ENCODE measurements around the gene ISOC2. TPM values are rescaled to one million over a fixed set of nuclear protein-coding genes. Genes with fewer than 3 reads are reported as not detected.

The ISOC2 gene
- total and polyA plus RNA-seq, 9 donors, result 1.4 to 39.4 (median 31.7) TPM

DNA sequence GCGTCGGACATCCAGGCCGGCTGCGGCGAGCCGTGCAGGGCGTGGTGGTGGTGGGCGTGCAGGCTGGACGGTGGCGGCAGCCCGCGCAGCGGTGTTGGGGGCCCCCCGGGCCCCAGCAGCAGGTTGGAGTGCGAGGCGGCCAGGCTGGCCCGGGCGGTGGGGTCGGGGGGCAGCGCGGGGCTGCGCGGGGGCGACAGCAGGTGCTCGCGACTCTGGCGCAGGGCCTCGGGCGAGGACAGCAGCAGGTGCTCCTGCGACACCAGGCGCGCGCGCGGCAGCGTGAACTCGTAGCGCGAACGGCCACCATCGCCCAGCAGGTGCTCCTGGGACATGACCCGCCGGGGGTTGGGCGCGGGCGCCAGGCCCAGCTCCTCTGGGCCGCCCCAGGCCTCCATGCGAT is 28.1 kb downstream of the ISOC2 start:
- Histone ChIP-seq H3K27me3 (no peaks in the 10 kb centered on the region), H3K9me3 (no peaks in the 10 kb centered on the region), H3K27ac (no peak overlapping the region), H3K4me3 (no peak overlapping the region), H3K4me1 (ENCODE audit: insufficient read depth) (no peaks in the 10 kb centered on the region), H3K36me3 (no peaks in the 10 kb centered on the region)
- no peak for TF ChIP-seq POLR2A (IDR thresholded peaks at IDR 0.05)
- intact Hi-C loops (cut with DNase I), result no loop called here
- DNase-seq, result no peak
- 4 to 6% (median 6%) methylated on average over 34 to 48 of the region's 48 CpGs for WGBS, 3 donors

DNA sequence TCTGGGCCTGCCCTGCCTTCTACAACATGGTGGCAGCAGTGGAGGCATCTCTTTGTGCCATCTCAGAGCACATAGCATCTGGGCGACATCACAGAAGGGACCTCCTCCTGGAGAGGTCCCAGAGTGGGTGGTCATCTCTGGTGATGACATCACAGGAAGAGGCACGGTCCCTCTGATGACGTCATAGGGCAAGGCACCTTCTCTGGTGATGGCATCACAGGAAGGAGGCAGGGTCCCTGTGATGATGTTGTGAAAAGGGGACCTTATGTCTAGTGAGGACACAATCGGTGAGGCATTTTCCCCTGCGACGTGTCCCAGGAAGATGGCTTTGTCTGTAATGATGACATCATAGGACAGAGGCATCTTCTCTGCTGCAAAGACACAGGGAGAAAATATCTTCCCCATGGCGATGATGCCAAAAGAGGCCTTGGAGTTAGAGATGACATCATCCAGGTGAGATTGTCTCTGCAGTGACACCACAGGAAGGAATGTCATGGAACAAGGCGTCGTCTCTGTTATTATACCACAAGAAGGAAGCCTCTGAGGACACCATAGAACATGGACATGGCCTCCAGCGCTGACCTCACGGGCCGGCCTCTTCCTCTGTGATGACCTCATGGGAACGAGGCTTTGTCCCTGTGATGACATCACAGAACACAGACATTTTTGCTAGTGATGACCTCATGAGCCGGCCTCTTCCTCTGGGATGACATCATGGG is 29.0 kb downstream of the ISOC2 start:
- Histone ChIP-seq H3K4me1 (ENCODE audit: insufficient read depth) (no peaks in the 10 kb centered on the region), H3K36me3 (no peaks in the 10 kb centered on the region), H3K27ac (no peak overlapping the region), H3K4me3 (no peak overlapping the region), H3K9me3 (no peaks in the 10 kb centered on the region), H3K27me3 (no peaks in the 10 kb centered on the region)
- WGBS, 3 donors, result 84 to 88% (median 88%) methylated on average over 11 to 14 of the region's 14 CpGs
- DNase-seq, result no peak
- intact Hi-C loops (cut with DNase I), result no loop called here
- TF ChIP-seq, protein P1, sequence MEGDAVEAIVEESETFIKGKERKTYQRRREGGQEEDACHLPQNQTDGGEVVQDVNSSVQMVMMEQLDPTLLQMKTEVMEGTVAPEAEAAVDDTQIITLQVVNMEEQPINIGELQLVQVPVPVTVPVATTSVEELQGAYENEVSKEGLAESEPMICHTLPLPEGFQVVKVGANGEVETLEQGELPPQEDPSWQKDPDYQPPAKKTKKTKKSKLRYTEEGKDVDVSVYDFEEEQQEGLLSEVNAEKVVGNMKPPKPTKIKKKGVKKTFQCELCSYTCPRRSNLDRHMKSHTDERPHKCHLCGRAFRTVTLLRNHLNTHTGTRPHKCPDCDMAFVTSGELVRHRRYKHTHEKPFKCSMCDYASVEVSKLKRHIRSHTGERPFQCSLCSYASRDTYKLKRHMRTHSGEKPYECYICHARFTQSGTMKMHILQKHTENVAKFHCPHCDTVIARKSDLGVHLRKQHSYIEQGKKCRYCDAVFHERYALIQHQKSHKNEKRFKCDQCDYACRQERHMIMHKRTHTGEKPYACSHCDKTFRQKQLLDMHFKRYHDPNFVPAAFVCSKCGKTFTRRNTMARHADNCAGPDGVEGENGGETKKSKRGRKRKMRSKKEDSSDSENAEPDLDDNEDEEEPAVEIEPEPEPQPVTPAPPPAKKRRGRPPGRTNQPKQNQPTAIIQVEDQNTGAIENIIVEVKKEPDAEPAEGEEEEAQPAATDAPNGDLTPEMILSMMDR (IDR thresholded peaks at IDR 0.05), result no peak
- TF ChIP-seq EP300 (IDR thresholded peaks at IDR 0.05) (no peak), POLR2A (IDR thresholded peaks at IDR 0.05) (no peak)

DNA sequence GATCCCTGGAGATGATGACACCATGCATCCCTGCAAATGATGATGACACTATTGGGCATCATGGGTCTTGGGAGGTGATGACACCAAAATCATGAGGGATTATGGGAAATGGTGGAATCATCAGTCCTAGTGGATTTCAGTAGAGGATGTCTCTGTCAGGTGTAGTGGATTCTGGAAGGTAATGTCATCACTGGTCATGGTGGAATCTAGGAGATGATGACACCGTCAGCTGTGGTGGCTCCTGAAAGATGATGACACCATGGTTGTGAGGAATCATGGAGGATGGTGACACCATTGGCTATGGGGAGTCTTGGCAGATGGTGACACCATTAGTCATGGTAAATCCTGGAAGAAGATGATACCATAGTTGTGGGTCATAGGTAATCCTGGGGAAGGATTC is 30.3 kb downstream of the ISOC2 start:
- TF ChIP-seq EP300 (IDR thresholded peaks at IDR 0.05) (no peak), POLR2A (IDR thresholded peaks at IDR 0.05) (no peak)
- TF ChIP-seq, protein P1 (IDR thresholded peaks at IDR 0.05), result no peak
- Histone ChIP-seq H3K9me3 (no peaks in the 10 kb centered on the region), H3K4me1 (ENCODE audit: insufficient read depth) (no peaks in the 10 kb centered on the region), H3K4me3 (no peak overlapping the region), H3K27ac (no peak overlapping the region), H3K36me3 (no peaks in the 10 kb centered on the region), H3K27me3 (no peaks in the 10 kb centered on the region)
- DNase-seq, result no peak
- 85 to 95% (median 89%) methylated on average over 1 of the region's 1 CpG for WGBS, 3 donors
- intact Hi-C loops (cut with DNase I), result no loop called here

DNA sequence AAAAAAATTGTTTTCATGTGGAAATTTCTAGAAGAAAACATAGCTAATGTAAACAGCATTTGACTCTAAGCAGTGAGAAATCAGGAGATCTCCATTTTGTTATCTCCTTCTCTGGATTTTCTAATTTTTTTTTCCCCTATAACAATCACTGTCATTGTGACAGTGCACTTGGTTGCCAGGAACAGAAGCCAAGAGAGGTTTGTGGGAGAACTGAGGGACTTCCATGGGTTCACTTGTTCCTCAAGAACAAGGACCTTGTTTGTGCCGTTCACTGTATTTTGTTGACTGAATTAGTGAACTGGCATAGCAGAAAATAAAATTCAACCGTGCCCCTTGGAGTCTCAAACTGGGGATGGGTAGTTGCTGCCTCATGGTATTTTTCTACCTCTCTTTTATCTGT is 35.4 kb downstream of the ISOC2 start:
- TF ChIP-seq, protein P1 (IDR thresholded peaks at IDR 0.05), result no peak
- TF ChIP-seq EP300 (IDR thresholded peaks at IDR 0.05), result no peak
- no peak for TF ChIP-seq POLR2A (IDR thresholded peaks at IDR 0.05)
- Histone ChIP-seq H3K27me3 (no peaks in the 10 kb centered on the region), H3K4me3 (no peak overlapping the region), H3K36me3 (no peaks in the 10 kb centered on the region), H3K9me3 (no peaks in the 10 kb centered on the region), H3K4me1 (ENCODE audit: insufficient read depth) (no peaks in the 10 kb centered on the region), H3K27ac (no peak overlapping the region)
- WGBS, 3 donors, result 57 to 72% (median 70%) methylated on average over 2 of the region's 2 CpGs
- DNase-seq, result no peak
- intact Hi-C loops (cut with DNase I), result no loop called here

DNA sequence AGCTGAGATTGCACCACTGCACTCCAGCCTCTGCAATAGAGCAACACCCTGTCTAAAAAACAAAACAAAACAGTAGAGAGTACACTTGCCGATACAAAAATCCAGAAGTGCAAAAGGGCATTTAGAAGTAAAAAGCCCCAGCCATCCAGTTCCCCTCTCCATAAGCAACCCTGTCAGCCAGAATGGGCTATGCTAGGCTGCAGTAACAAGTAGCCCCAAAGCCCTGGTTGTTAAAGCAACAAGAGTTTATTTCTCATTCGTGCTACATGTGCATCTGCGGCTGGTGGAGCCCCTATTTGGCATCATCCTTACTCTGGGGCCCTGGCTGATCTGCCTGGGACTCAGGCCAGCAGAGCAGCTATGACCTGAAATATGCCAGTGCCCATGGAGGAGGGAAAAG is 36.9 kb downstream of the ISOC2 start:
- 62 to 69% (median 69%) methylated on average over 3 of the region's 3 CpGs for WGBS, 3 donors
- TF ChIP-seq POLR2A (IDR thresholded peaks at IDR 0.05), result no peak
- TF ChIP-seq, protein P1 (IDR thresholded peaks at IDR 0.05), result no peak
- no peak for TF ChIP-seq EP300 (IDR thresholded peaks at IDR 0.05)
- Histone ChIP-seq H3K4me3 (no peak overlapping the region), H3K27me3 (no peaks in the 10 kb centered on the region), H3K4me1 (ENCODE audit: insufficient read depth) (no peaks in the 10 kb centered on the region), H3K27ac (no peak overlapping the region), H3K9me3 (no peaks in the 10 kb centered on the region), H3K36me3 (no peaks in the 10 kb centered on the region)
- DNase-seq, result no peak
- intact Hi-C loops (cut with DNase I), result no loop called here
